ENCODE data around the gene S100P.

Gene S100P

GRCh38 chr4:6695660-6696610 lies 2.3 kb downstream of the S100P start:
- in situ Hi-C loops (cut with MboI; ENCODE audit: low sequenced_read_pairs), result no loop called here

- in situ Hi-C loops (cut with MboI; ENCODE audit: low sequenced_read_pairs), result no loop called here
These were observed 2.9 kb downstream of the S100P start for GRCh38 chr4:6696611-6697010.

- in situ Hi-C loops (cut with MboI; ENCODE audit: low sequenced_read_pairs), result no loop called here
These were observed 3.5 kb downstream of the S100P start for GRCh38 chr4:6697131-6697530.

- in situ Hi-C loops (cut with MboI; ENCODE audit: low sequenced_read_pairs), result no loop called here
These were observed 5.7 kb downstream of the S100P start for GRCh38 chr4:6699388-6699787.

GRCh38 chr4:6699903-6700302 lies 6.2 kb downstream of the S100P start:
- in situ Hi-C loops (cut with MboI; ENCODE audit: low sequenced_read_pairs), result no loop called here

- in situ Hi-C loops (cut with MboI; ENCODE audit: low sequenced_read_pairs), result no loop called here
These were observed 7.7 kb downstream of the S100P start for GRCh38 chr4:6701371-6701770.

- in situ Hi-C loops (cut with MboI; ENCODE audit: low sequenced_read_pairs), result no loop called here
These were observed 9.1 kb downstream of the S100P start for GRCh38 chr4:6702761-6703160.

GRCh38 chr4:6703786-6704185 lies 10.1 kb downstream of the S100P start:
- in situ Hi-C loops (cut with MboI; ENCODE audit: low sequenced_read_pairs), result no loop called here

- in situ Hi-C loops (cut with MboI; ENCODE audit: low sequenced_read_pairs), result no loop called here
These were observed 12.0 kb downstream of the S100P start for GRCh38 chr4:6705646-6706045.

- in situ Hi-C loops (cut with MboI; ENCODE audit: low sequenced_read_pairs), result no loop called here
These were observed 12.5 kb downstream of the S100P start for GRCh38 chr4:6706173-6706572.

- in situ Hi-C loops (cut with MboI; ENCODE audit: low sequenced_read_pairs), result loop anchor here (10.0 kb wide), 1 partner anchor 365 kb away; no protein-coding TSS in a partner anchor
These were observed 15.8 kb downstream of the S100P start, which contains the start of gene MRFAP1L1 for GRCh38 chr4:6709230-6710114. MRFAP1L1 (minus strand) TSS chr4:6709865; CDS start chr4:6709629, 236 bp downstream.

- in situ Hi-C loops (cut with MboI; ENCODE audit: low sequenced_read_pairs), result loop anchor here (10.0 kb wide), 1 partner anchor 365 kb away; no protein-coding TSS in a partner anchor
These were observed 16.6 kb downstream of the S100P start for GRCh38 chr4:6710282-6710681.

- in situ Hi-C loops (cut with MboI; ENCODE audit: low sequenced_read_pairs), result loop anchor here (10.0 kb wide), 1 partner anchor 364 kb away; no protein-coding TSS in a partner anchor
These were observed 17.3 kb downstream of the S100P start for GRCh38 chr4:6710996-6711395.

GRCh38 chr4:6714954-6715353 lies 21.3 kb downstream of the S100P start:
- in situ Hi-C loops (cut with MboI; ENCODE audit: low sequenced_read_pairs), result loop anchor here (10.0 kb wide), 1 partner anchor 360 kb away; no protein-coding TSS in a partner anchor

- in situ Hi-C loops (cut with MboI; ENCODE audit: low sequenced_read_pairs), result loop anchor here (10.0 kb wide), 1 partner anchor 359 kb away; no protein-coding TSS in a partner anchor
These were observed 22.0 kb downstream of the S100P start for GRCh38 chr4:6715704-6716017.

- in situ Hi-C loops (cut with MboI; ENCODE audit: low sequenced_read_pairs), result loop anchor here (10.0 kb wide), 1 partner anchor 359 kb away; no protein-coding TSS in a partner anchor
These were observed 22.6 kb downstream of the S100P start, which contains the start of gene BLOC1S4 for GRCh38 chr4:6716018-6716911. BLOC1S4 (plus strand) TSS chr4:6716174; CDS start chr4:6716210, 36 bp downstream.

- in situ Hi-C loops (cut with MboI; ENCODE audit: low sequenced_read_pairs), result loop anchor here (10.0 kb wide), 1 partner anchor 358 kb away; no protein-coding TSS in a partner anchor
These were observed 23.4 kb downstream of the S100P start for GRCh38 chr4:6716958-6717655.

- in situ Hi-C loops (cut with MboI; ENCODE audit: low sequenced_read_pairs), result loop anchor here (10.0 kb wide), 1 partner anchor 356 kb away; no protein-coding TSS in a partner anchor
These were observed 25.4 kb downstream of the S100P start for GRCh38 chr4:6718932-6719610.
